Neuronal stem cell (in vitro differentiated cells): ENCODE results near the gene MT1A.
A peak's percentile ranks its signal among the peaks of the same experiment; 100 is the strongest.
"Not testable (repeated sequence)": the region's sequence is repeated elsewhere in the genome, so short reads cannot be mapped to it uniquely, and the experiment has no call there.

Source experiments
- DNase-seq: peaks from one replicate; pipeline ENCODE4 v3.0.0-alpha.2; 2013; ENCODE audit warnings: low spot score
- H2AFZ ChIP-seq: one replicate; pipeline ENCODE4 v1.6.1; 2013; ENCODE audit warnings: mild to moderate bottlenecking, low read length, inconsistent platforms
- H2AK5ac ChIP-seq: 2 replicates; pipeline ENCODE4 v1.6.1; 2013; ENCODE audit warnings: low read depth, mild to moderate bottlenecking, inconsistent platforms, low read length, moderate library complexity, mixed read lengths
- H2BK120ac ChIP-seq: 2 replicates; pipeline ENCODE4 v1.6.1; 2013; ENCODE audit warnings: low read depth, mild to moderate bottlenecking, inconsistent platforms, low read length, moderate library complexity, mixed read lengths
- H2BK12ac ChIP-seq: one replicate; pipeline ENCODE4 v1.6.1; 2013; ENCODE audit warnings: low read length, inconsistent platforms
- H2BK15ac ChIP-seq: 2 replicates; pipeline ENCODE4 v1.6.1; 2013; ENCODE audit warnings: mild to moderate bottlenecking, low read length, inconsistent platforms, mixed read lengths
- H2BK5ac ChIP-seq: one replicate; pipeline ENCODE4 v1.6.1; 2013; ENCODE audit warnings: inconsistent platforms, mild to moderate bottlenecking, low read length, moderate library complexity
- H3K14ac ChIP-seq: one replicate; pipeline ENCODE4 v1.6.1; 2013; ENCODE audit warnings: low read length, inconsistent platforms
- H3K18ac ChIP-seq: 2 replicates; pipeline ENCODE4 v1.6.1; 2013; ENCODE audit warnings: low read length, inconsistent platforms
- H3K23ac ChIP-seq: 2 replicates; pipeline ENCODE4 v1.6.1; 2013; ENCODE audit warnings: low read depth, mild to moderate bottlenecking, mixed read lengths, low read length, inconsistent platforms; ENCODE audit not compliant: poor library complexity
- H3K27ac ChIP-seq: replicated peaks from 3 replicates; pipeline ENCODE4 v1.5.1; 2013; ENCODE audit warnings: low read length, inconsistent platforms
- H3K27me3 ChIP-seq, 3 experiments: 2 replicates each; pipeline ENCODE4 v1.6.1; 2013; ENCODE audit warnings: low read length in 3 of 3, mild to moderate bottlenecking in 2 of 3, inconsistent platforms in 1 of 3, low read depth in 1 of 3, mixed read lengths in 1 of 3, moderate library complexity in 1 of 3; ENCODE audit not compliant: control insufficient read depth in 3 of 3, insufficient read depth in 3 of 3
- H3K36me3 ChIP-seq, 2 donors: replicated peaks in 1 of 2; 2 replicates each; pipeline ENCODE4 v1.6.1; 2013; ENCODE audit warnings: low read length in 2 of 2; ENCODE audit not compliant: control insufficient read depth in 2 of 2, insufficient read depth in 2 of 2
- H3K4ac ChIP-seq: 2 replicates; pipeline ENCODE4 v1.6.1; 2013; ENCODE audit warnings: inconsistent platforms, mild to moderate bottlenecking, low read length, moderate library complexity
- H3K4me1 ChIP-seq, 2 donors: 1 replicate in 1 of 2; 2 replicates in 1 of 2; pipeline ENCODE4 v1.6.1; 2013; ENCODE audit warnings: low read length in 2 of 2, low read depth in 1 of 2; ENCODE audit not compliant: control insufficient read depth in 2 of 2, insufficient read depth in 1 of 2
- H3K4me2 ChIP-seq: one replicate; pipeline ENCODE4 v1.6.1; 2013; ENCODE audit warnings: mild to moderate bottlenecking, low read length, inconsistent platforms; ENCODE audit not compliant: insufficient read depth, poor library complexity, severe bottlenecking
- H3K4me3 ChIP-seq, 2 donors: 2 replicates each; pipeline ENCODE4 v1.5.1; 2013; ENCODE audit warnings: low read length in 2 of 2, mild to moderate bottlenecking in 2 of 2, inconsistent platforms in 1 of 2, moderate library complexity in 1 of 2
- H3K79me1 ChIP-seq: one replicate; pipeline ENCODE4 v1.6.1; 2013; ENCODE audit warnings: low read depth, mild to moderate bottlenecking, inconsistent platforms, low read length, moderate library complexity
- H3K9ac ChIP-seq: one replicate; pipeline ENCODE4 v1.6.1; 2013; ENCODE audit warnings: mild to moderate bottlenecking, low read depth, low read length, inconsistent platforms; ENCODE audit not compliant: poor library complexity
- H3K9me3 ChIP-seq, 2 donors: replicated peaks in 1 of 2; 2 replicates each; pipeline versions ENCODE3 to v1.6.1; 2013; ENCODE audit warnings: low read length in 2 of 2, mild to moderate bottlenecking in 2 of 2, inconsistent platforms in 1 of 2, low read depth in 1 of 2, mixed read lengths in 1 of 2, moderate library complexity in 1 of 2; ENCODE audit not compliant: control insufficient read depth in 2 of 2, insufficient read depth in 1 of 2
- H4K8ac ChIP-seq: one replicate; pipeline ENCODE4 v1.6.1; 2013; ENCODE audit warnings: low read depth, mild to moderate bottlenecking, inconsistent platforms, low read length, moderate library complexity
- H4K91ac ChIP-seq: one replicate; pipeline ENCODE4 v1.6.1; 2013; ENCODE audit warnings: low read length, low read depth, mild to moderate bottlenecking, inconsistent platforms; ENCODE audit not compliant: poor library complexity
- WGBS, 2 donors: extraction: QIAGEN DNeasy Blood & Tissue Kit; methylation state at CpG; one replicate each; pipeline ENCODE4 v1.1.7; 2013; ENCODE audit warnings: missing lambda C conversion rate in 2 of 2, mixed read lengths in 1 of 2; ENCODE audit not compliant: insufficient read length in 2 of 2, insufficient replicate concordance in 1 of 2; ENCODE audit errors: extremely low coverage in 2 of 2; 5-methylcytosine and 5-hydroxymethylcytosine counted together

MT1A gene

GRCh38 chr16:56672171-56672570 is 33.7 kb downstream of the MT1A start:
- H3K27me3 ChIP-seq: peaks cover 43 to 97% (median 94%) of the 10 kb centered on the region in 3 experiments
- not testable (repeated sequence) for H3K27ac ChIP-seq, H3K23ac ChIP-seq, H2BK12ac ChIP-seq, H3K4me3 ChIP-seq, H2AFZ ChIP-seq, H3K18ac ChIP-seq, H4K91ac ChIP-seq, DNase-seq, H3K14ac ChIP-seq, H4K8ac ChIP-seq, H3K4ac ChIP-seq, H3K9ac ChIP-seq, H2BK120ac ChIP-seq, H3K79me1 ChIP-seq, H2AK5ac ChIP-seq, H3K9me3 ChIP-seq, H2BK5ac ChIP-seq, H3K36me3 ChIP-seq, H3K4me2 ChIP-seq, H2BK15ac ChIP-seq, H3K4me1 ChIP-seq
- WGBS, 2 donors: no CpG with 5 or more reads among the region's 3 CpGs

DNA sequence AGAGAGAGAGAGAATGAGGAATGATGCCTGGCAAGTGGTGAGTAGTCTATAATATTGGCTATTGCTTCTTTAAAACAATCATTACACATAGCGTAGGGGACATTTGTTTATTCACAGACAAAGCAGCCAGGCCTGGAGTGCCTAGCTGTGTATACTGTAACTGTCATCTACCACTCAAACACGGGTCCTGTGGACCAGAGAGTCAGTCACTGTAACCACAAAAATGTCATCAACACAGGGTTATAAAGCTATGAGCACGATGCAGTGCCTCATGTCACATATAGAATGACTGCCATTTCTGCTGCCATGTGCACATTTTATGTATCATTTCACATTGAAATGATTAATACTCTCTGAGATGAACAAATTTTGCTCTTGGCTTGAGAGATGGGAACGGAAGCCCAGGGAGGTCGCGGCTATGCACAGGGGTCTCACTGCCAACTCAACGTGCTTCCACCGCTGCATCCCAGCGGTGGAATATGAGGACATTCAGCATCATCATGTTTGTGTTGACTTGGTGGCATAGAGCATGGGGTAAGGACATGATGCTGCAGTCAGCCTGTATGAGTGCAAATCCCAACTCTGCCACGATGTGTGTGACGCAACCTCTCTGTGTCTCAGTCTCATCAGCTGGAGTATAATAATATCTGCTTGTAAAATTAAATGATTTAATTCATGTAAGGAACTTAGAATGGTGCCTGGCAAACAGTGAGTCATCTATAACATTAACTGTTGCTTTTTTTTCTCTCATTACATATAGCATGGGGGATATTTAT is 34.5 kb downstream of the MT1A start:
- H3K4me1 ChIP-seq: peaks cover 0 to 6% of the 10 kb centered on the region in 2 donors
- H2BK12ac ChIP-seq: no peak overlapping the region
- H3K79me1 ChIP-seq: no peaks in the 10 kb centered on the region
- no CpG with 5 or more reads among the region's 11 CpGs for WGBS, 2 donors
- peaks cover 35 to 97% (median 91%) of the 10 kb centered on the region in 3 experiments for H3K27me3 ChIP-seq
- H3K18ac ChIP-seq: no peak overlapping the region
- no peak overlapping the region for H4K8ac ChIP-seq
- no peak for DNase-seq
- H3K4me2 ChIP-seq: no peak overlapping the region
- peak overlapping the region; percentile 3 for H3K23ac ChIP-seq
- H3K9ac ChIP-seq: no peak overlapping the region
- H3K14ac ChIP-seq: no peak overlapping the region
- no peak overlapping the region for H3K4ac ChIP-seq
- no peak overlapping the region for H2AK5ac ChIP-seq
- no peak overlapping the region for H2BK5ac ChIP-seq
- H2BK15ac ChIP-seq: no peak overlapping the region
- H3K27ac ChIP-seq: no peak overlapping the region
- peaks cover 0 to 3% of the 10 kb centered on the region in 2 donors for H3K9me3 ChIP-seq
- H2AFZ ChIP-seq: no peak overlapping the region
- H2BK120ac ChIP-seq: no peak overlapping the region
- no peaks in the 10 kb centered on the region for H3K36me3 ChIP-seq
- H4K91ac ChIP-seq: no peak overlapping the region
- H3K4me3 ChIP-seq: peak overlapping the region in 1 of 2 donors; percentile 44

DNA sequence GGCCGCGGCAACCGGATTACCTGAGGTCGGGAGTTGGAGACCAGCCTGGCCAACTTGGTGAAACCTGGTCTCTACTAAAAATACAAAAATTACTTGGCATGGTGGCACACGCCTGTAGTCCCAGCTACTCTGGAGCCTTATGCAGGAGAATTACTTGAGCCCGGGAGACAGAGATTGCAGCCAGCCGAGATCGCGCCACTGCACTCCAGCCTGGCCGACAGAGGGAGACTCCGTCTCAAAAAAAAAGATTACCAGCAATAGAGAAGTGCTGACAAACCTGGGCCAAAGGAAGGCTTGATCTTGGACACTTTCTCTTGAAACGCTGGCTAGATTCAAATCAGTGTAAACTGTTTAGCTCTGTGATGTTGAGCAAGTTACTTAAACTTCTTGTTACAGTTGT is 35.5 kb downstream of the MT1A start:
- no peak overlapping the region for H3K27ac ChIP-seq
- no peak overlapping the region for H4K91ac ChIP-seq
- H3K14ac ChIP-seq: no peak overlapping the region
- H3K4me1 ChIP-seq: peaks cover 0 to 6% of the 10 kb centered on the region in 2 donors
- no peak overlapping the region for H4K8ac ChIP-seq
- H2AFZ ChIP-seq: no peak overlapping the region
- H2BK5ac ChIP-seq: no peak overlapping the region
- no peak overlapping the region for H3K4me3 ChIP-seq
- no peak overlapping the region for H3K23ac ChIP-seq
- H3K4ac ChIP-seq: no peak overlapping the region
- no peak overlapping the region for H2AK5ac ChIP-seq
- H2BK120ac ChIP-seq: no peak overlapping the region
- WGBS, 2 donors: no CpG with 5 or more reads among the region's 12 CpGs
- H3K9ac ChIP-seq: no peak overlapping the region
- no peak for DNase-seq
- peaks cover 27 to 94% (median 81%) of the 10 kb centered on the region in 3 experiments for H3K27me3 ChIP-seq
- no peak overlapping the region for H3K18ac ChIP-seq
- no peak overlapping the region for H3K4me2 ChIP-seq
- peaks cover 0 to 3% of the 10 kb centered on the region in 2 donors for H3K9me3 ChIP-seq
- H2BK12ac ChIP-seq: no peak overlapping the region
- H3K36me3 ChIP-seq: no peaks in the 10 kb centered on the region
- H2BK15ac ChIP-seq: no peak overlapping the region
- no peaks in the 10 kb centered on the region for H3K79me1 ChIP-seq

- H2BK15ac ChIP-seq, H4K91ac ChIP-seq, H3K18ac ChIP-seq, H3K4ac ChIP-seq, H2BK12ac ChIP-seq, H2AK5ac ChIP-seq, H2AFZ ChIP-seq, H3K9me3 ChIP-seq, H3K4me2 ChIP-seq, H3K4me1 ChIP-seq, H2BK120ac ChIP-seq, H3K79me1 ChIP-seq, DNase-seq, H3K4me3 ChIP-seq, H3K23ac ChIP-seq, H3K14ac ChIP-seq, H3K27ac ChIP-seq, H3K36me3 ChIP-seq, H2BK5ac ChIP-seq, H4K8ac ChIP-seq, H3K9ac ChIP-seq: not testable (repeated sequence)
- no CpG with 5 or more reads among the region's 6 CpGs for whole genome bisulfite sequencing, 2 donors
- peaks cover 20 to 94% (median 74%) of the 10 kb centered on the region in 3 experiments for H3K27me3 ChIP-seq
Observed at GRCh38 chr16:56674570-56674969, 36.1 kb downstream of the MT1A start.
